C4-2B (cell line): ENCODE data around the gene TMEM185B.

Experiments used
- ZFX ChIP-seq: fragments of 450-650 bp; IDR thresholded peaks from 2 replicates; pipeline ENCODE4 v1.6.1; 2017
- TF ChIP-seq, protein P1 (sequence below): fragments of 450-650 bp; conservative IDR thresholded peaks from 2 replicates; pipeline ENCODE4 v1.5.1; 2017; ENCODE audit warnings: mild to moderate bottlenecking

DNA sequence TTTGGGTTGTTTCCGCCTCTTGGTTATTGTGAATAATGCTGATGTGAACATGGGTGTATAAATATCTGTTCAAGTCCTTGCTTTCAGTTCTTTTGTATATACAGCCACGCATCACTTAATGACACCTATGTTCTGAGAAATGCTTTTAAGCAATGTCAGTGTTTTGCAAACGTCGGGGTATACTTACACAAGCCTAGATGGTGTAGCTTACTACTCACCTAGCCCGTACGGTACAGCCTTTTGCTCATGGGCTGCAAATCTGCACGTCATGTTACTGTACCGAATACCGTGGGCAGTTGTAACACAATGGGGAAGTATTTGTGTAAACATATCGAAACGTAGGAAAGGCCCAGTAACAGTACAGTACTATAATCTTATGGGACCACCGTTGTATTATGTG lies 41.8 kb upstream of the TMEM185B start:
- TF ChIP-seq, protein P1, sequence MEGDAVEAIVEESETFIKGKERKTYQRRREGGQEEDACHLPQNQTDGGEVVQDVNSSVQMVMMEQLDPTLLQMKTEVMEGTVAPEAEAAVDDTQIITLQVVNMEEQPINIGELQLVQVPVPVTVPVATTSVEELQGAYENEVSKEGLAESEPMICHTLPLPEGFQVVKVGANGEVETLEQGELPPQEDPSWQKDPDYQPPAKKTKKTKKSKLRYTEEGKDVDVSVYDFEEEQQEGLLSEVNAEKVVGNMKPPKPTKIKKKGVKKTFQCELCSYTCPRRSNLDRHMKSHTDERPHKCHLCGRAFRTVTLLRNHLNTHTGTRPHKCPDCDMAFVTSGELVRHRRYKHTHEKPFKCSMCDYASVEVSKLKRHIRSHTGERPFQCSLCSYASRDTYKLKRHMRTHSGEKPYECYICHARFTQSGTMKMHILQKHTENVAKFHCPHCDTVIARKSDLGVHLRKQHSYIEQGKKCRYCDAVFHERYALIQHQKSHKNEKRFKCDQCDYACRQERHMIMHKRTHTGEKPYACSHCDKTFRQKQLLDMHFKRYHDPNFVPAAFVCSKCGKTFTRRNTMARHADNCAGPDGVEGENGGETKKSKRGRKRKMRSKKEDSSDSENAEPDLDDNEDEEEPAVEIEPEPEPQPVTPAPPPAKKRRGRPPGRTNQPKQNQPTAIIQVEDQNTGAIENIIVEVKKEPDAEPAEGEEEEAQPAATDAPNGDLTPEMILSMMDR = no peak
- no peak for TF ChIP-seq ZFX
